Non-pigmented ciliary epithelial cell (primary cell): ENCODE results near the gene ARFGAP2.
"Not testable (repeated sequence)": the region's sequence is repeated elsewhere in the genome, so short reads cannot be mapped to it uniquely, and the experiment has no call there.

Source experiments
- DNase-seq: peaks from one replicate; pipeline ENCODE4 v3.0.0-alpha.2; 2010; ENCODE audit warnings: low read depth

ARFGAP2 gene

GRCh38 chr11:47148270-47148669, 28.4 kb downstream of the ARFGAP2 start:
- no peak for DNase-seq

- DNase-seq = no peak
These were observed 29.0 kb downstream of the ARFGAP2 start for GRCh38 chr11:47147681-47148080.

GRCh38 chr11:47147250-47147649, 29.4 kb downstream of the ARFGAP2 start:
- no peak for DNase-seq

GRCh38 chr11:47144541-47144940, 32.1 kb downstream of the ARFGAP2 start:
- DNase-seq = no peak

- DNase-seq = peak; percentile 73
These were observed 33.4 kb downstream of the ARFGAP2 start for GRCh38 chr11:47143322-47143721.

- no peak for DNase-seq
These were observed 36.8 kb downstream of the ARFGAP2 start for GRCh38 chr11:47139878-47140277.

- DNase-seq = no peak
These were observed 39.2 kb downstream of the ARFGAP2 start for GRCh38 chr11:47137476-47137875.

- DNase-seq = no peak
These were observed 39.8 kb downstream of the ARFGAP2 start for GRCh38 chr11:47136921-47137320.

GRCh38 chr11:47136327-47136726, 40.4 kb downstream of the ARFGAP2 start:
- DNase-seq = no peak

- no peak for DNase-seq
These were observed 43.7 kb downstream of the ARFGAP2 start for GRCh38 chr11:47132981-47133380.

GRCh38 chr11:47132490-47132889, 44.2 kb downstream of the ARFGAP2 start:
- DNase-seq = no peak

- DNase-seq = no peak
These were observed 45.5 kb downstream of the ARFGAP2 start for GRCh38 chr11:47131136-47131535.

GRCh38 chr11:47130543-47130942, 46.1 kb downstream of the ARFGAP2 start:
- no peak for DNase-seq

- no peak for DNase-seq
These were observed 49.5 kb downstream of the ARFGAP2 start for GRCh38 chr11:47127213-47127612.

- no peak for DNase-seq
These were observed 51.6 kb downstream of the ARFGAP2 start for GRCh38 chr11:47125083-47125482.

GRCh38 chr11:47124675-47125074, 52.0 kb downstream of the ARFGAP2 start:
- no peak for DNase-seq

GRCh38 chr11:47123094-47123493, 53.6 kb downstream of the ARFGAP2 start:
- no peak for DNase-seq

- no peak for DNase-seq
These were observed 54.9 kb downstream of the ARFGAP2 start for GRCh38 chr11:47121731-47122130.

- no peak for DNase-seq
These were observed 55.6 kb downstream of the ARFGAP2 start for GRCh38 chr11:47121056-47121455.

GRCh38 chr11:47118958-47119688, 57.6 kb downstream of the ARFGAP2 start:
- not testable (repeated sequence) for DNase-seq
